Adipocyte (in vitro differentiated cells): ENCODE results near the gene PLXNA2.

Experiments
- DNase-seq: peaks from one replicate; pipeline ENCODE4 v3.0.0-alpha.2; 2015; ENCODE audit warnings: low read depth
- H3K27me3 ChIP-seq: replicated peaks from 2 replicates; pipeline ENCODE4 v1.7.0; 2013; ENCODE audit warnings: mild to moderate bottlenecking, low read length, moderate library complexity; ENCODE audit not compliant: control insufficient read depth, insufficient read depth
- H3K36me3 ChIP-seq: 2 replicates; pipeline ENCODE4 v1.7.0; 2013; ENCODE audit warnings: low read length, mild to moderate bottlenecking, moderate library complexity; ENCODE audit not compliant: control insufficient read depth, insufficient read depth, severe bottlenecking
- H3K4me1 ChIP-seq: 2 replicates; pipeline ENCODE4 v1.7.0; 2013; ENCODE audit warnings: mild to moderate bottlenecking, low read length, moderate library complexity; ENCODE audit not compliant: control insufficient read depth, insufficient read depth
- H3K4me3 ChIP-seq: 2 replicates; pipeline ENCODE4 v1.7.0; 2013; ENCODE audit warnings: mild to moderate bottlenecking, low read length, moderate library complexity
- H3K9ac ChIP-seq: 2 replicates; pipeline ENCODE4 v1.7.0; 2013; ENCODE audit warnings: mild to moderate bottlenecking, low read length, moderate library complexity
- H3K9me3 ChIP-seq: 2 replicates; pipeline ENCODE4 v1.7.0; 2013; ENCODE audit warnings: mild to moderate bottlenecking, low read length, moderate library complexity; ENCODE audit not compliant: control insufficient read depth

The PLXNA2 gene

DNA sequence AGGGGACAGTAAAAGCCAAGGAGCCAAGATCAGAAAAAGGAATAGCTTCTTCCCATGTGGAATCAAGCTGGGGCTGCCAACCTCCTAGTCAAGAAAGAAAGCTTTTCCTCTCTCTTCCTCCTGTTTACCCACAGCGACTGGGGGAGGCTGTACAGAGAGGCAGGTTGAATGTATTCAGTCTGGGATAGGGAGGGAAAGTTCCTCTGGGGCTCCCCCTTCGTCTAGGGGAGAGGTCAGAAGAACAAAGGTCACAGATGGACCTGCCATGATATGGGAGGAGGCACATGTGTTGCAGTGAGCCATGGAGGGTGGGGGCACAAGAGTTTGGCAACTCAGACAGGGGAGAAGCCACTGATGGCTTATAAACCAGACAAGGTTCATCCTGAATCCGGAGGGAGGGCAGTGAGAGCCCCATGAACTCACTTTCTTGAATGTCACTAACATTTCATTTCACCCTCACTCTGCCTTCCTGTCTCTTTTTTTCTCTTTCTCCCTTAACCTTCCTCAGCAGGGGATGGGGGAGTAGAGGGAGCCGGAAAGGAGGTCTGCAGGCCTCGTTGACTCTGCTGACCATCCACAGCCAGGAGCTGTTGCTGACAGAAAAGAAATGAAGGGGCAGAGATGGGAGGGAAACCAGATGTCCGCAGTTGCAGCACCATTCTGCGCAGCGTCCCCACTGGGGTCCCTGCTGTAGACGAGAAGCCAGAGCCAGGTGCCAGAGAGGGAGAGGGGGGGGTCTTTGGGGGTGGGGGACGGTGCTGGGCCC lies 61.1 kb downstream of the PLXNA2 start:
- no peak overlapping the region for H3K4me3 ChIP-seq
- no peak for DNase-seq
- no peaks in the 10 kb centered on the region for H3K27me3 ChIP-seq
- H3K4me1 ChIP-seq, result peaks cover 59% of the 10 kb centered on the region
- no peaks in the 10 kb centered on the region for H3K9me3 ChIP-seq
- no peak overlapping the region for H3K9ac ChIP-seq
- H3K36me3 ChIP-seq, result no peaks in the 10 kb centered on the region

DNA sequence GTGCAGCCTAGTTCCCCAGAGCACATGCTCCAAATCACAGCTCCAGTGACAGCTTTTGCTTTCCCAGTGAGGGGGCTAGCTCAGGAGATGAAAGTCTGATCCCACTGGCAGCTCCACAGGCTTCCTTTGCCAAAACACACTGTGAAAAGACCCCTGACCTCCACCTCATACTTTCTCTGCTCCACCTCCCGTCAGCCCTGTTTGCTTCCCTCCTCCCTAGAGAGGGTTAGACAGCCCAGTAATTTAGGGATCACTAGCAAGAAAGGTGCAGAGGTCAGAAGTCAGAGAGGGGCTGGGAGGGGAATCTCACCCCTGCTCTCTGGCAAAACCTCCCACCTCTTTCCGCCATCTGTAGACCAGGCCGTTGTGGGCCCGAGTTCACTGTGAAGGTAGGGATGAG lies 62.8 kb downstream of the PLXNA2 start:
- Histone ChIP-seq H3K9ac (peak overlapping the region; percentile 56), H3K36me3 (no peaks in the 10 kb centered on the region), H3K4me1 (peaks cover 63% of the 10 kb centered on the region), H3K4me3 (no peak overlapping the region), H3K9me3 (no peaks in the 10 kb centered on the region), H3K27me3 (no peaks in the 10 kb centered on the region)
- DNase-seq, result no peak

DNA sequence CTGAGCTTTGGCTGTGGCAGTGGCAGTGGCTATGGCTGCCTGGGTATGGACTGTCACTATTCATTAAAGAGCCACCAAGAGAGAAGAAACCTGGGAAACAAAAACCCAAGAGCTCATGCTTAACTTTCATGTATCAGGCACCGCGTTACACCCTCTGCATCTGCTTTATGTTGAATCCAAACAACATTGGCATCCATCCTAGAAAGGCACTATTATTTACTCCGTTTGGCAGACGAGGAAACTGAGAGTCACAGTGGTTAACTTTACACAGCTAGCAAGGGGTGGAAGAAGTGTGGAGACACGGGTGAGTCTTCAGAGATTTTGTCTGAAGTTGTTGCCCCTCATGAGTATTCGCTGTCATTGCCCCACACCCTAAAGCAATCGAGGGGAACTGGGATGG lies 63.8 kb downstream of the PLXNA2 start:
- Histone ChIP-seq H3K27me3 (no peaks in the 10 kb centered on the region), H3K4me3 (no peak overlapping the region), H3K4me1 (peaks cover 65% of the 10 kb centered on the region), H3K9me3 (no peaks in the 10 kb centered on the region), H3K36me3 (no peaks in the 10 kb centered on the region), H3K9ac (no peak overlapping the region)
- DNase-seq, result no peak

DNA sequence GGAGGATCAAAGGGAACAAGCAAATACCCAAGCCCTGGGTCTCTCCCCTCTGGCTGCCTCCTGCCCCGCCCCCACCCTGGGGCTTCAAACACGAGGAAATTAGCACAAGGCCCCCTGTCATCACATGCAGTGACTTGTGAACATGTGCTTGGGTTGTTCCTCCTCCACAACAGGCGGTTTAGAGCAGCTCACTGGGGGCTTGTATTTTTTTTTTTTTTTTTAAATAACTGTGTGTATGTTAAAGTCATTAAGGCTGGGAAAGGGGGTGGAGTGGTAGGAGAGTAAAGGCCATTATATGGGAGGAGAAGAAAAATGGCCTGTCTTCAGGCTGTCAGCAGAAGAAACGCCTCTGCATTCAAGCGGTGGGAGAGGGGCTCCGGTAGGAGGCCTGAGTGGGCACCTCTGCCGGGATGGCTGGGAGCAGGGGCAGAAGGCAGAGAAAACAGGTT lies 64.2 kb downstream of the PLXNA2 start:
- Histone ChIP-seq H3K9ac (no peak overlapping the region), H3K27me3 (no peaks in the 10 kb centered on the region), H3K9me3 (no peaks in the 10 kb centered on the region), H3K36me3 (no peaks in the 10 kb centered on the region), H3K4me3 (no peak overlapping the region), H3K4me1 (peaks cover 65% of the 10 kb centered on the region)
- DNase-seq, result no peak

DNA sequence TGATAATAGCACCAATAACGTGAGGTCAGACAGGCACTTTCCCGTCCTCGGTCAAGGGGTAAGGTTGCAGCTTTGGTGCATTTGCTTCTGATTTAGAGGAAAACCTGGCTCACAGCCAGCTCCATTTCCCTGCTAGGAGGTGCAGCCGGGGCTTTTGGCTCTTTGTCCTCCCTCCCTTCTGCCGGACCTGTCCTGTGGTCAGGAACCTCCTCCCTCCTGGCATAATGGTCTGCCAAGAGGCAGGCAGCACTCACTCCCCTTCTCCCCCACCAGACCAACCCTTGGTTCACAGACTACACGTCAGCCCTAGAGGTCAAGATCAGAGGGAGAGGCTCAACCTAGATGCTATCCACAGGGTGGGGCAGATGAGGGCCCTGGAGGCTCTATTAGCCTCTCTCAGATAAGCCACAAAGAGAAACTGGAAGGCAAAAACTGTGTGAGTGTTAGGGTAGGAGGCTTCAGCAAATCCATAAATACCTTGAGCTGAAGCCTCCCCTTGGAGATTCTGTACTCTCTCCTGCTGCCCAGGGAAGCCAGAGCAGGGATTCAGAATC lies 64.8 kb downstream of the PLXNA2 start:
- Histone ChIP-seq H3K36me3 (no peaks in the 10 kb centered on the region), H3K4me3 (no peak overlapping the region), H3K4me1 (peaks cover 63% of the 10 kb centered on the region), H3K27me3 (no peaks in the 10 kb centered on the region), H3K9me3 (no peaks in the 10 kb centered on the region), H3K9ac (no peak overlapping the region)
- DNase-seq, result no peak

DNA sequence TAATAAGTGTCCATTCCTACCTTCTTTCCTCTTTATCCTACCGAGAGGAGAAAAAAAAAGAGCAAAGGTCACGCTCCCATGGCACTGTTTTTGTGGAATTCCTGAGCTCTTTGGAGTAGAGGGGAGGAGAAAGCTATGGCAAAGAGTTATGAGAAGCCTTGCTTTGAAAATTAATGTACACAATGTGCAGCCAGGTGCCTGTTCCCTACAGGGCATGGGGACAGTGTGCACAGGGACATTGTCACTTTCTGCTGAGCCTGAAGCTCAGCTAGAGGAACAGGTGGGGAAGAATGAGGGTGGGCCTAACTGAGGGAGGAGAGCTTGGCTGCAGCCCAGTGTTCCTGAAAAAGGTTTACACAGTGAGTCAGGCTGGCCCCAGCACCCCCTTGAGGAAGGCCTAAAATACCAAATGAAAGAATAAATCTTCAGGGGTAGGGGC lies 66.1 kb downstream of the PLXNA2 start:
- no peaks in the 10 kb centered on the region for H3K9me3 ChIP-seq
- DNase-seq, result no peak
- H3K4me3 ChIP-seq, result no peak overlapping the region
- H3K27me3 ChIP-seq, result no peaks in the 10 kb centered on the region
- no peak overlapping the region for H3K9ac ChIP-seq
- H3K36me3 ChIP-seq, result no peaks in the 10 kb centered on the region
- peaks cover 52% of the 10 kb centered on the region for H3K4me1 ChIP-seq

DNA sequence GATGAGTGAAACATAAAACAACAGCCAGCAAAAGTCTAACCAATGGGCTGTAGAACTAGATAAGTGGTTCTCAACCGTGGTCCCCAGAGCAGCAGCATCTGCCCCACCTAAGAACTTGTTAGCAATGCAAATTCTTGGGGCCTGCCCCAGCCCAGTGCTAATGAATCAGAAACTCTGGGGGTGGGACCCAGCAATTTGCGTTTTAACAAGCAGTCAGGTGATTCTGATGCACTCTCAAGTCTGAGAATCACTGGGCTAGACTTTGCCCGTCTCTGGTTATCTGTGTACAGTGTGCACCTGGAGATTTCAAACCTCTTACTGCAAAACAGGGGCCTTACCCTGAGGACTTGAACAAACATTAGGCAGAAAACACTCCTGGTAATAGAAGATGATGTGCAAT lies 66.5 kb downstream of the PLXNA2 start:
- no peaks in the 10 kb centered on the region for H3K36me3 ChIP-seq
- H3K27me3 ChIP-seq, result no peaks in the 10 kb centered on the region
- H3K9ac ChIP-seq, result no peak overlapping the region
- no peak for DNase-seq
- H3K4me3 ChIP-seq, result no peak overlapping the region
- peaks cover 48% of the 10 kb centered on the region for H3K4me1 ChIP-seq
- H3K9me3 ChIP-seq, result no peaks in the 10 kb centered on the region

DNA sequence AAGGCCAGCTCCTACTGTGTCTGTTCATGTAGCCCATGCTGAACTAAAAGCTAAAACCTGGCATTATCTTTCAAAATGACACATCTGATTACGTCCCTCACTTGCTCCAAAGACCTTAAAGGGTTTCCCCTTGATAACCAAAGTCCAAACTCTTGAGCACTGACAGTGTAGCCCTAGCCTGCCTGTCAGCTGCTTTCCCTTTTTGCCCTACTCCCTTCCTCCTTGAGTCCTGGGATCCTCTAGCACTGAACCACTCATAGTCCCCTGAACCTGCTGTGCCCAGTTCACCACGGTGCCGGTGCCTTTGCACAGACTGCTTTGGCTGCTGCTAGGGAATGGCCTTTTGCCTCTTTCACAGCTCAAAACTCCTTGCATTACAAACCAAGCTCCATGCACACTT lies 67.5 kb downstream of the PLXNA2 start:
- H3K4me3 ChIP-seq, result no peak overlapping the region
- DNase-seq, result no peak
- no peaks in the 10 kb centered on the region for H3K36me3 ChIP-seq

DNA sequence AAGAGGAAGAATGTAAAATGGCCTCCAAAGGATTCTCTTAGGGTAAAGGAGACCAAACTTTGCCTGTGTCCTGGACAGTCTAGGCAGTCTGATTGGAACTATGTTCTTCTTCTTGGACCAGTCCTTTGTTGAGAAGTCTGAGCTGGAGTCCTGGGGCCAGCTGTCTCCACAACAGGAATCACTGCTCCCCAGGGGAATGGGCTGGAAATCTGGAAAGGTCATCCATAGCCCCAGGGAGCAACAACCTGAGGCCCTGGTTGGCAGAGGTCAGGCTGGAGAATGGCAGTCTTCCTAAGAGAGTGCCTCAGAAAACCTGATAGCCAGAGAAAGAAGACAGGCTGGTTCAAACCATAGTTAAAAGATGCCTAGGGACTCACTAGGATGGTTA lies 68.7 kb downstream of the PLXNA2 start:
- Histone ChIP-seq H3K9me3 (no peaks in the 10 kb centered on the region), H3K36me3 (no peaks in the 10 kb centered on the region), H3K27me3 (no peaks in the 10 kb centered on the region), H3K4me3 (no peak overlapping the region), H3K9ac (no peak overlapping the region), H3K4me1 (peaks cover 28% of the 10 kb centered on the region)
- DNase-seq, result no peak

More for the DNA sequence above, 67.5 kb downstream of the PLXNA2 start:
- Histone ChIP-seq H3K27me3 (no peaks in the 10 kb centered on the region), H3K9me3 (no peaks in the 10 kb centered on the region), H3K4me1 (peaks cover 39% of the 10 kb centered on the region), H3K9ac (no peak overlapping the region)

DNA sequence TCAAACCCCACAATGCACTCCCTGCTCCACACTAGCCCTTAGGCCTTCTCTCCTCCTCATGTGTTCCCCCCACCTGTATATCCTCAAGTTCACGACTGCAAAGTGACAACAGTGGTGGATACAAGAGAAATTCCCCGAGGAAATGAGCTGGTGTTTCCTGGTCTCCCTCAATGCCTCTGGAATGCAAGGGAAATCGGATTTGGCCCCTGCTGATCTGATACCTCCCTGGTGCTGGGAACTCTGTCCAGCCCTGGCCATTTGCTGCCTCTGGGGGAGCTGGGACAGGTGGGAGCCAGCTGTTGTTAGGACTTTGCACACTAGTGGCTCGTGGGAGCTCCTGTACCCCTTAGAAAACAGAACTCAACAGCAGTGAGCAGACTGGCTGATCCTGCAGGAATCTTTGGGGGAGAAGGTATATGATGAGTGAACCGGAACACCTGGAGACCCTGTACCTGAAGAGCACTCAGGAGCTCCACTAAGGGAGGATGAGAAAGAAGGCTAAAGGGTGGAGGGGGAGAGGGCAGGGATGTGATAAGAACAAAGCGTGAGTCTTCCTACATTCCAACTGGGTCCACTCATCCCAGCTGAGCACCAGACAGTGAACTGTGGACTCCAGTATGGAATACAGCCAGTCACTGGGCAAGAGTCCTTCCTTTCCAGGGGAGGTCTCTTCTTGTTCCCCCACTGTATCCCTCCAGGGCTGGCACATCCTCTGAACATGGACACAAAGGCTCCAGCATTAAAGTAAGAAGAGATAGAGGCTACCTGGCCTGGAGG lies 69.3 kb downstream of the PLXNA2 start:
- Histone ChIP-seq H3K9me3 (no peaks in the 10 kb centered on the region), H3K36me3 (no peaks in the 10 kb centered on the region), H3K9ac (no peak overlapping the region), H3K4me3 (no peak overlapping the region), H3K27me3 (no peaks in the 10 kb centered on the region), H3K4me1 (peaks cover 22% of the 10 kb centered on the region)
- DNase-seq, result no peak

DNA sequence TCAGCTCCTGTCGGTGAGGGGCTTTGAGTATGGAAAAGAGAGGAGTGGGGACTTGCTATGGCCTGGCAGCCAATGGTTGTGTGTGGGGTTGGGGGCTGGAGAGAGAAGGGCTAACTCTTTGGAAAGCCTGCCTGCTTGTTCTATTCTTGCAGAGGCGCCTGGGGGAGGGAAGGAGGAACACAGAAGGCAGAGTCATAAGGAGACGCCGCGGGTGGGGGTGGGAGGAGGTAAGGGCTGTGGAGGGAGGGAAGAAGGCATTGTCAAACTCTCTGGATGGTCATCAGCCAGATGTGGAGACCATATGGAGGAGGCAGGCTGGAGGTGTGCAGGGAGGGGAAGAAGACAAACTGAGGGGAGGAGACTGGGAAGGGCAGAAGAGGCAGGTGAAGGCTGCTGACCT lies 70.0 kb downstream of the PLXNA2 start:
- Histone ChIP-seq H3K4me1 (peaks cover 19% of the 10 kb centered on the region), H3K4me3 (no peak overlapping the region), H3K9me3 (no peaks in the 10 kb centered on the region), H3K27me3 (no peaks in the 10 kb centered on the region), H3K36me3 (no peaks in the 10 kb centered on the region), H3K9ac (no peak overlapping the region)
- DNase-seq, result no peak
